ENCODE measurements around the gene CPNE7.

CPNE7 gene

DNA sequence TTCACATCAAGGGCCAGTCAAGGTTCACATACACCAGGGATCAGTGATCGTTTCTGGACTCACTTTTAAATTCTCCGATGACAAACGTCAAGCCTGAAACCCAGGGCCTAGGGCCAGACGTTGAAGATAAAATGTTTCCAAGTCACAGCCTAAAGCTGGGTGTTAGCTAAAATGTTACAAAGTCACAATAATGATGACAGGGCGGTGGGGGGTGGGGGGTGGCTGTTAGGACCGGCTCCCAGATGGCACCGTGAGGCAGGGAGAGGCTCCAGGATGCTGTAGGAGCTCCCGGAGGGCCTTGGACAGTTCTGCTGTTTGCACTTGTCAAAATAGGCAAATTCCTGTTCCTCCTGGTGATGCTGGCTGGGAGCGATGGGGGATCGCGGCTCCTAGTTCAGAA is 31.4 kb upstream of the CPNE7 start:
- in situ Hi-C loops (cut with HindIII; ENCODE audit: low pct_ligation_motif_present, low sequenced_read_pairs), result no loop called here
- Histone ChIP-seq H3K36me3 (replicated peaks) (peaks cover 43% of the 10 kb centered on the region), H3K27ac (no peak overlapping the region)

DNA sequence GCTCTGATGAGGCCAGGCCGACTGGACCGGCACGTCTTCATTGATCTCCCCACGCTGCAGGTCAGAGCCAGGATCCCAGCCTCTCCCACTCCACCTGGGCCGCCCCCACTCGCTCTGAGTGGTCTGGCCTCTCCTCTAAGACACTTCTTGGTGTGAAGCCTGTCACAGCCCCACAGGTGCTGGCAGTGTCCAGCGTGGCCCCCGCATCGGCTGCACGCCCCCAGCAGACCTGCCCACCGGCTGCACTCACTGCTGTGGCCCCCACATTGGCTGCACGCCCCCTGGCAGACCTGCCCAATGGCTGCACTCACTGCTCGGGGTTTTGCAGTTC is 30.9 kb upstream of the CPNE7 start:
- H3K27me3 ChIP-seq (replicated peaks), result no peaks in the 10 kb centered on the region
- TF ChIP-seq, protein P1, sequence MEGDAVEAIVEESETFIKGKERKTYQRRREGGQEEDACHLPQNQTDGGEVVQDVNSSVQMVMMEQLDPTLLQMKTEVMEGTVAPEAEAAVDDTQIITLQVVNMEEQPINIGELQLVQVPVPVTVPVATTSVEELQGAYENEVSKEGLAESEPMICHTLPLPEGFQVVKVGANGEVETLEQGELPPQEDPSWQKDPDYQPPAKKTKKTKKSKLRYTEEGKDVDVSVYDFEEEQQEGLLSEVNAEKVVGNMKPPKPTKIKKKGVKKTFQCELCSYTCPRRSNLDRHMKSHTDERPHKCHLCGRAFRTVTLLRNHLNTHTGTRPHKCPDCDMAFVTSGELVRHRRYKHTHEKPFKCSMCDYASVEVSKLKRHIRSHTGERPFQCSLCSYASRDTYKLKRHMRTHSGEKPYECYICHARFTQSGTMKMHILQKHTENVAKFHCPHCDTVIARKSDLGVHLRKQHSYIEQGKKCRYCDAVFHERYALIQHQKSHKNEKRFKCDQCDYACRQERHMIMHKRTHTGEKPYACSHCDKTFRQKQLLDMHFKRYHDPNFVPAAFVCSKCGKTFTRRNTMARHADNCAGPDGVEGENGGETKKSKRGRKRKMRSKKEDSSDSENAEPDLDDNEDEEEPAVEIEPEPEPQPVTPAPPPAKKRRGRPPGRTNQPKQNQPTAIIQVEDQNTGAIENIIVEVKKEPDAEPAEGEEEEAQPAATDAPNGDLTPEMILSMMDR (IDR thresholded peaks at IDR 0.05; ENCODE audit: low read depth, low read length, missing control alignments), result no peak
- in situ Hi-C loops (cut with HindIII; ENCODE audit: low pct_ligation_motif_present, low sequenced_read_pairs), result no loop called here
- peaks cover 49% of the 10 kb centered on the region for H3K36me3 ChIP-seq (replicated peaks)
- DNase-seq, result no peak
- no peak overlapping the region for H3K4me3 ChIP-seq (ENCODE audit: low read depth, low read length)
- H3K27ac ChIP-seq, result no peak overlapping the region

More for the DNA sequence above, 31.4 kb upstream of the CPNE7 start:
- Histone ChIP-seq H3K4me3 (ENCODE audit: low read depth, low read length) (no peak overlapping the region), H3K27me3 (replicated peaks) (no peaks in the 10 kb centered on the region)
- TF ChIP-seq, protein P1 (IDR thresholded peaks at IDR 0.05; ENCODE audit: low read depth, low read length, missing control alignments), result no peak
- no peak for DNase-seq

DNA sequence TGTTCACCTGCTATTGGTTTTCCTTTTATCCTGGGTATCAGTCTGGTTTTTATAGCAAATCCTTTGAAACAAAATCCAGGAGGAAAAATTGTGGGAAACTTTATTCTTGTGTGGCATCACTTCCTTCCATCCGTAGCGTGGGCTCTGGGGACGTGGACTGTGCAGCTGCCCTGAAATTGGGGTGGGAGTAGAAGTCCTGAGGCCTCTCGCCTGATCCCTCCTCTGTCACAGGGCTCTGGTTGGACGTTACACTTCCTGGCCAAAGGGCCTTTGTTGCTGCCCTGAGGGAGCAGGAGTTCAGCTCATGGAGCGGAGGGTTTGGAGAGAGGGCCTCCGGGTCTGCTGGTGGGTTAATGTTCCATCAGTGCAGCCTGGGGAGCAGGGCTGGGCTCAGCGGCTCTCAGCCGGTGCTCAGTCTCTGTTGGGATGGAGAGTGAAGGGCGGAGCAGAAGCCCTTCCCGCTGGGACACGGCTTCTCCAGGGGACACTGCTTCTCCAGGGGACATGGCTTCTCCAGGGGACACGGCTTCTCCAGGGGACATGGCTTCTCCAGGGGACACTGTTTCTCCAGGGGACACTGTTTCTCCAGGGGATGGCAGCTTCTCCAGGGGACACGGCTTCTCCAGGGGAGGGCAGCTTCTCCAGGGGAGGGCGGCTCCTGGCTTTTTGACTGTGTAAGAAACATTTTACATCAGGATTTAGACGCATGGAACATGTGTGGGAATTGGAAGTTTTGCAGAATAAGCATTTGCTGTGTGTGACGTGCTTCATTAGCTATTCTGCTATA is 30.3 kb upstream of the CPNE7 start:
- Histone ChIP-seq H3K27ac (no peak overlapping the region), H3K27me3 (replicated peaks) (no peaks in the 10 kb centered on the region), H3K4me3 (ENCODE audit: low read depth, low read length) (no peak overlapping the region), H3K36me3 (replicated peaks) (peaks cover 52% of the 10 kb centered on the region)
- in situ Hi-C loops (cut with HindIII; ENCODE audit: low pct_ligation_motif_present, low sequenced_read_pairs), result no loop called here
- DNase-seq, result no peak
- TF ChIP-seq, protein P1 (IDR thresholded peaks at IDR 0.05; ENCODE audit: low read depth, low read length, missing control alignments), result no peak

DNA sequence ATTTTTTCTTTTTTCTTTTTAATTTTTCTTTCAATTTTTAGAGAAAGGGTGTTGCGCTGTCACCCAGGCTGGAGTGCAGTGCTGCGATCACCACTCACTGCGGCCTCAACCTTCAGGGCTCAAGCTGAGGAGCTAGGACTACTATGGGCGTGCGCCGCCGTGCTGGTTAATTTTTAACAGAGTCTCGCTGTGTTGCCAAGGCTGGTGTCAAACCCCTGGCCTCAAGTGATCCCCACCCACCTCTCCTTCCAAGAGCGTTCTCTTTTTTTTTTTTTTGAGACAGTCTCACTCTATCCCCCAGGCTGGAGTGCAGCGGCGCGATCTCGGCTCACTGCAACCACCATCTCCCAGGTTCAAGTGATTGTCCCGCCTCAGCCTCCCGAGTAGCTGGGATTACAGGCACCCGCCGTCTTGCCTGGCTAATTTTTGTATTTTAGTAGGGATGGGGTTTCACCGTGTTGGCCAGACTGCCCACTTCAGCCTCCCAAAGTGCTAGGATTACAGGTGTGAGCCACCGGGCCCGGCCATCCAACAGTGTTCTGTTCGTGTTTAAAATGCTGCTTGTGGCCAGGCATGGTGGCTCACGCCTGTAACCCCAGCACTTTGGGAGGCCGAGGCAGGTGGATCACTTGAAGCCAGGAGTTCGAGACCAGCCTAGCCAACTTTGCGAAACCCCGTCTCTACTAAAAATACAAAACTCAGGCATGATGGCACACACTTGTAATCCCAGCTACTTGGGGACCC is 29.6 kb upstream of the CPNE7 start:
- Histone ChIP-seq H3K27me3 (replicated peaks) (no peaks in the 10 kb centered on the region), H3K36me3 (replicated peaks) (peaks cover 59% of the 10 kb centered on the region), H3K27ac (no peak overlapping the region), H3K4me3 (ENCODE audit: low read depth, low read length) (no peak overlapping the region)
- TF ChIP-seq, protein P1 (IDR thresholded peaks at IDR 0.05; ENCODE audit: low read depth, low read length, missing control alignments), result no peak
- DNase-seq, result no peak
- in situ Hi-C loops (cut with HindIII; ENCODE audit: low pct_ligation_motif_present, low sequenced_read_pairs), result no loop called here

DNA sequence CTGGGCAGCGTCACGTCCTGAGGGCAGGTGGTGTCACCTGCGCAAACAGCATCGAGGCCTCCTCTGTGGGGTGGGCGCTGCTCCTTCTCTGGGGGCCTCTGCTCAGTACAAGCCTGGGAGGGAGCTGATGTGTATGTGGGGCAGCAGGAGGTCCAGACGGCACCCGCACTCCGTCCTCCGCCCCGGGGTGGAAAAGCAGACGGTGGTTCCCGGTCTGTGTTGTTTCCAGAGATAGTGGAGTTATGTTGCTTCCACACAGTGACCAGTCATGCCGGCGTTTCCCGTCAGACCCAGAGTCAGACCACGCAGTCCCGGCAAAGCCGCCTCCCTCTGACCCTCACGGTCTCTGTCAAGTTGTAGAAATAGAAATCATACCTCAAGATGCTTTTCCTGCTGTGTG is 28.8 kb upstream of the CPNE7 start:
- in situ Hi-C loops (cut with HindIII; ENCODE audit: low pct_ligation_motif_present, low sequenced_read_pairs), result no loop called here
- no peaks in the 10 kb centered on the region for H3K27me3 ChIP-seq (replicated peaks)
- peaks cover 58% of the 10 kb centered on the region for H3K36me3 ChIP-seq (replicated peaks)
- TF ChIP-seq, protein P1 (IDR thresholded peaks at IDR 0.05; ENCODE audit: low read depth, low read length, missing control alignments), result no peak
- no peak overlapping the region for H3K4me3 ChIP-seq (ENCODE audit: low read depth, low read length)
- no peak overlapping the region for H3K27ac ChIP-seq
- DNase-seq, result no peak

Data from brain microvascular endothelial cell (primary cell).